Neutrophil (primary cell): Measurements from ENCODE around the gene ANKIB1.

Source experiments
- H3K27ac ChIP-seq: fragments of 200-600 bp; sonication (generic); 2 replicates; pipeline ENCODE4 v1.5.1; 2016; ENCODE audit warnings: mild to moderate bottlenecking, moderate library complexity
- H3K27me3 ChIP-seq: fragments of 200-600 bp; sonication (generic); 2 replicates; pipeline ENCODE4 v1.6.0; 2016; ENCODE audit warnings: mild to moderate bottlenecking
- H3K36me3 ChIP-seq: fragments of 200-600 bp; sonication (generic); 2 replicates; pipeline ENCODE4 v1.5.1; 2017
- H3K4me1 ChIP-seq, 2 experiments: fragments of 200-600 bp in 1 of 2; sonication (generic) in 1 of 2; 1 replicate in 1 of 2; 2 replicates in 1 of 2; pipeline versions ENCODE4 v1.5.1 to v1.6.1; 2013 to 2016; ENCODE audit warnings: low read depth in 1 of 2, low read length in 1 of 2, mild to moderate bottlenecking in 1 of 2, moderate library complexity in 1 of 2; ENCODE audit not compliant: control insufficient read depth in 1 of 2, insufficient read depth in 1 of 2
- H3K4me3 ChIP-seq, 2 experiments: fragments of 200-600 bp in 1 of 2; sonication (generic) in 1 of 2; 1 replicate in 1 of 2; 2 replicates in 1 of 2; pipeline ENCODE4 v1.5.1; 2013 to 2016; ENCODE audit warnings: low read depth in 1 of 2, low read length in 1 of 2, mild to moderate bottlenecking in 1 of 2, moderate library complexity in 1 of 2
- H3K9me3 ChIP-seq: fragments of 200-600 bp; sonication (generic); 2 replicates; pipeline ENCODE4 v1.5.1; 2016
- CTCF ChIP-seq: fragments of 200-600 bp; sonication (generic); IDR thresholded peaks from 2 replicates; pipeline ENCODE4 v1.5.1; 2016; ENCODE audit warnings: antibody characterized with exemption

The ANKIB1 gene

GRCh38 chr7:92245487-92246359 is at the start of gene ANKIB1, which contains the start of gene KRIT1:
Gene ANKIB1, plus strand, starts transcription at chr7:92245974. Its CDS starts 49,005 bp downstream, at chr7:92294979.
Gene KRIT1, minus strand, starts transcription at chr7:92245914. Its CDS starts 3,779 bp downstream, at chr7:92242135.
- Histone ChIP-seq H3K4me1 (peaks cover 24 to 27% of the 10 kb centered on the region in 2 experiments), H3K4me3 (peak within 1 kb of the TSS; percentile 71 to 98), H3K9me3 (no peaks in the 10 kb centered on the region), H3K27me3 (peaks cover 6% of the 10 kb centered on the region), H3K27ac (peak within 1 kb of the TSS; percentile 88), H3K36me3 (peaks cover 7% of the 10 kb centered on the region)
- peak; percentile 32 for TF ChIP-seq CTCF

GRCh38 chr7:92200791-92201190 is 45.0 kb upstream of the ANKIB1 start:
- no peaks in the 10 kb centered on the region for H3K9me3 ChIP-seq
- H3K4me3 ChIP-seq, result no peak overlapping the region
- no peaks in the 10 kb centered on the region for H3K4me1 ChIP-seq
- no peaks in the 10 kb centered on the region for H3K27me3 ChIP-seq
- no peak overlapping the region for H3K27ac ChIP-seq
- H3K36me3 ChIP-seq, result peaks cover 73% of the 10 kb centered on the region
- no peak for TF ChIP-seq CTCF

GRCh38 chr7:92205987-92206386 is 39.8 kb upstream of the ANKIB1 start:
- no peaks in the 10 kb centered on the region for H3K27me3 ChIP-seq
- no peak overlapping the region for H3K4me3 ChIP-seq
- peaks cover 49% of the 10 kb centered on the region for H3K36me3 ChIP-seq
- no peak for TF ChIP-seq CTCF
- no peaks in the 10 kb centered on the region for H3K4me1 ChIP-seq
- no peaks in the 10 kb centered on the region for H3K9me3 ChIP-seq
- H3K27ac ChIP-seq, result no peak overlapping the region

GRCh38 chr7:92206672-92207071 is 39.1 kb upstream of the ANKIB1 start:
- TF ChIP-seq CTCF, result no peak
- Histone ChIP-seq H3K27ac (no peak overlapping the region), H3K4me1 (no peaks in the 10 kb centered on the region), H3K36me3 (peaks cover 50% of the 10 kb centered on the region), H3K27me3 (no peaks in the 10 kb centered on the region), H3K9me3 (no peaks in the 10 kb centered on the region), H3K4me3 (no peak overlapping the region)

- Histone ChIP-seq H3K27me3 (no peaks in the 10 kb centered on the region), H3K36me3 (peaks cover 95% of the 10 kb centered on the region), H3K4me1 (no peaks in the 10 kb centered on the region), H3K9me3 (no peaks in the 10 kb centered on the region), H3K27ac (no peak overlapping the region), H3K4me3 (no peak overlapping the region)
- no peak for TF ChIP-seq CTCF
These were observed 24.0 kb upstream of the ANKIB1 start for GRCh38 chr7:92221766-92222165.
